HG03460 (cell line): Measurements from ENCODE around the gene SYNDIG1.

Experiments used
- ATAC-seq: cut with Tn5 transposase; IDR thresholded peaks from one replicate; pipeline ENCODE4 v1.9.1; 2021; ENCODE audit not compliant: unreplicated experiment

The SYNDIG1 gene

DNA sequence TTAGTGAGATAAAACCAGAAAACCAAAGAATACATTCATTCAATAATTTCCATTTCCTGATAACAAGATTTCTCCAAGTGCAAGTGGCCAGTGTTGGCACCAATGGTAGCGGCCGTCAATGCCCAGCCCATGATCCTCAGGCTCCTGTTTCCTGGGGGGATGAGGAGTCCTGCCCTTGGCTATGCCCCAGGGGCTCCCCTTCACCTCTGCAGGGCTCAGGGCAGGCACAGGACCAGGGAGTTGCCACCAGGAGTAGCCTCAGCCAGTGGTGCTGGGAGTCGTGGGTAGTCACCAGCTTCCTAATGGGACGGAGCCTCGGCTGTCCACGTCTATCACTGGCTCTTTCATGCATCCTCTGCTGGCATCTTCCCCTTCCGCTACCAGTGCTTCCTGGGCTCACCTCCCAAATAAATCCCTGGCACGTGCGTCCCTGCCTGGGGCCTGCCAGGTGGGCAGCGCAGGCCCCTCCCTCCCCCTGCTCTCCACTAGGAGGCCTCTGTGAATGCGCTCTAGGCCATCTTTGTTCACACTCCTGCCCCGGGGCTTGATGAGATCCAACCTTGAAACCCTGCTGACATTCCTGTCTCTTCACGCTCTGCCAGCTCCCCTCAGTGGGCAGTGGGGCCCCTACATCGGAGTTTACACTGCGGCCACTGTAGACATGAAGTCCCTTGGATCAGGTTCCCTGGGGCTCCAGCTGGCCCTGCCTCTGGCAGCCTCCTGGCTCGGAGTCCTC, 215.7 kb downstream of the SYNDIG1 start:
- no peak for ATAC-seq

DNA sequence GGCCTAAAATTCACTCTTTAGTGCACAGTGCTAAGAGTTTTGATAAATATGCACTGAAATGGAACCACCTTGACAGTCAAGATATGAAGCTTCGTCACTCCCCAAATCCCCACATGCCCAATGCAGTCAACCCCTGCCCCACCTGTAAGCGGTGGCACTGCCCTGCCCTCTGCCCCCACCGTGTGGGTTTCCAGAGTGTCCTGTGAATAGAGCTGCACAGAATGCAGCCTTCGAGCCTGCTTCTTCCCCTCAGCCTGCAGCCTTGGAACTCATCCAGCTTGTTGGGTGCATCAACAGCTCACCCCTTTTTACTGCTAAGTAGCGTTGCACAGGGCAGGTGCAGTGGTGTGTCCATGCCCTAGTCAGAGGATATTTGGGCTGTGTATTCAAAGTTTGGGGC, 216.3 kb downstream of the SYNDIG1 start:
- ATAC-seq = no peak

DNA sequence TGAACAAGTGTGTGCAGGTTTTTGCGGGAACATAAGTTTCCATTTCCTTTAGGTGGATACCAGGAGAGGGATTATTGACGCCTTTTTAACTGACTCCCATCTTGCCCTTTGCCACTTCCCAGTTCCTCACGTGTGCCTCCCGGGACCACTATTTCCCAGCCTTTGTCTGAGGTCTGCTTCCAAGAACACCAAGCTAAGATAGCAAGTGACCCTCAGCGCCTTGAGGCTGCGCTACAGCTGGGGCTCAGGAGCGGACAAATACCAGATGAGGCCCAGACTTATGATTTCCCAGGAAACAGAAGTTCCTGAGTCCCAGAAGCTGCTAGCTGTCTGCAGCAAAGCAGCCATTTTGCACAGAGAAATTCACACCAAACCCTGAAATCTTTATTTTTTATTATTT, 216.7 kb downstream of the SYNDIG1 start:
- ATAC-seq = no peak

DNA sequence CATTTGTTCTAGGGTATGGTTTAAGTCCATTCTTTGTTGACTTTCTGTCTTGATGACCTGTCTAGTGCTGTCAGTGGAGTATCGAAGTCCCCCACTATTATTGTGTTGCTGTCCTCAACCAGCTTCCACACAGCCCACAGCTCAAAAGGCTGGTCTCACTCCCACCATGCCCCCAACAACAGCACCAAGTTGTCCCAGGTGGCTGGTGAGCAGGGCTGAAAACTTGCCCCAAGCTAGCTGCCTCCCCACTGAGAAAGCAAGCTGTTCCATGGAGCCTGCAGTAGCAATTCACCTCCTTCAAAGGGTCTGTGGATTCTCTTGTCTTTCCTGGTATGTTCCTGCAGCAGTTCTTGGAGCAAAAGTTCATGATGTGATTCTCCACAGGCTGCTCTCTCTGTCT, 221.0 kb downstream of the SYNDIG1 start:
- no peak for ATAC-seq

DNA sequence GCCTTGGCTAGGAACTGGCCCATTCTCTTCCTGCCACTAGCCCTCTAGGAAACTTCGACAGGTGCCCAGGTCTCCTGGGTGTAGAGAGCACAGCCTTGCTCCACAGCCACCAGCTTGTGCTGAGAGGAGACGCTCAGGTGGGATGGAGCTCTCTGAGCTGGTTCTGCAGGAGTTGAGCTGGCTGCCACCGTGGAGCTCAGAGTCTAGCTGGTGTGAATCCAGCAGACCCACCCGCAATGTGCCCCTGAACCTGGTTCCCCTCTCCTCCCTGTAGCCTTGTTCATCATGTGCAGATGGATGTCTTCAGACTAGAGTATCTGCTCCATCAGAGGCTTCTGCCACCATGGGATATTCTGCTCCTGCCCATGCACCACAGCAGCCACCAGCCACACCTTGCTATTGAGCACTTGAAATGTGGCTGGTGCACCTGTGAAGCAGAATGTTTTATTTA, 222.5 kb downstream of the SYNDIG1 start:
- ATAC-seq = no peak

DNA sequence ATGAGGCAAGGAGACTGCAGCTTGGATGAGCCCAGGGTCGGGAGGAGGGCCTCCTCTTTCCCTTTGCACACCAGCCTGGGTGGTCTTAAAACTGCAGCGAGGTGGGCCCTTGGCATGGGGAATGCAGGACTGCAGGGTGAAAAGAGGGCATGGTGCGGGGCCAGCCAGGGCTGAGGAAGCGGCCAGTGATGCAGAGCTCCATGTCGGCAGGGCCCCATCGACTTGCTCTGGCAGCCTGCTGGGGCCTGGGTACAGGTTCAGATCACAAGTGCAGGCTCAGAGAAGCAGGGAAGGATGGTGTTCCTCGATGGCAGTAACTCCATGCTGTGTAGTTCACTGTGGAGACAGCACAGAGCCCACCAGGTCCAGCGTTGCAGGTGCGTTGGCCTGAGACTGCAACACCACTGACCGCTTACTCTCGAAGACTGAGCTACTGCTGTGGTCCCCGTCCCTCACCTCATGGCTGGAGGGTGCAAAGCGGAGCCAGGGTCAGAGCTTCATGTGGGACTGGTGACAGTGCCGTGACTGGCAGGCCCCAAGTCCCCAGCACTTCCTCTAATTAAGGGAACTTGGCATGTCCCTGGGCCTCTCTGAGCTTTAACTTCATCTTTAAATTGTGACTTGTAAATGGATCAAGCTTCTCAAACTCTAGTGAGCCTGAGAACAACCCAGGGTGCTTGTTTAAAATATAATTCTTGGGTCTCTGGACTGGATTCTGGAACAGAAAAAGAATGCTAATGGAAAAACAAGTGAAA, 223.2 kb downstream of the SYNDIG1 start:
- no peak for ATAC-seq

DNA sequence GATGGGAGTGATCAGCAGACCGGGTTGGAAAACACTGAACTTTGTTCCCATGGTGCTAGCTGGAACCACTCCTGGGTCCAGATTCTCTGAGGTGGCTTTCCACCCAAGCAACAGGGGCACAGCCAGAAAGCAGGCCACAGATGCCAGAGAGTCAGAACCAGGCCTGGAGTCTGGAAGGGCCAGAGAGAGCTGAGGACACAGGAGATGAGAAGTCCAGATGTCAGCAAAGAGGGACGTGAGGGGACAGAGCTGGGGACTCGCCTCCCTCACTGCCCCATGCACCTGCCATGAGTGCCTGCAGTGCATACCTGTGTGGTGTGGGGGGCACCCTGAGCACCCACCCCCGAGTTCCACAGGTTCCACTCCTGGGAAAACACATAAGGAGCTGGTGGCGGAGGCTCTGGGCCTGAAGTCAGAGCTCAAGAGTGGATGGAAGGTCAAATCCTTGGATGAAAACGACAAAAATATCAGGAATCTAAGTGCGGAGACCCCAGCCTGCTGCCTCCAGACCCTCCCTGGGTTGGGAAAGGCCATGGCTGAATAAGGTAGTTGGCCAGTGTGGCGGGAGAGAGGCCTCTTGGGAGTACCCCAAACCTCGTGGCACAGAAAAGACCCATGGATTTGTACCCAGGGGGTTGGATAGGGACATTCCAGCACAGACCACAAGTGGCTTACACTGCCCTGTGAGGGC, 224.2 kb downstream of the SYNDIG1 start:
- no peak for ATAC-seq

DNA sequence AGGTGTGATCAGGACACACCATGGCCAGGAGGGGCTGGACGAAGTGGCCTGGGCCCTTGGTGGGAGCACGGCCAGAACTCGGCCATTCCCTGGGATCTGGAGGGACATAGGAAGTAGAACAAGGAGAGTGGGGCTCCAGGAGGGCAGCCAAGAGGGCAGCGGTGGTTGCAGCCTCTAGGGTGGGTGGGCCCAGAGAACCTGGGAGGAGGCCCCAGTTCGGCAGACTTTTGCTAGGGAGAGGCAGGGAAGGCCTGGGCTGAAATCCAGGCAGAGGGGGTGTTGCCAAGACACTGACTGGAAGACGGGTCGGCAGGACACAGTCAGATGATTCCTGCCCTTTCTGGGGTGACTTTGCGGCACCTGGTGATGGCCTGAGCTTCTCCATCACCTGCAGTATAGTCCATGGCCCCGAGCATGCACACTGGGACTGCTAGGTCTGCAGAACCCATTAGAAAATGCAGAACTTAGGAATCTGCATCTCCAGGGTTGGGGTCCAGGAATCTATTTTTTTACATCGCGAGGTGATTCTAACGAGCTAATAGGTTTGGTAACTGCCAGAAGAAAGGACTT, 224.8 kb downstream of the SYNDIG1 start:
- no peak for ATAC-seq

DNA sequence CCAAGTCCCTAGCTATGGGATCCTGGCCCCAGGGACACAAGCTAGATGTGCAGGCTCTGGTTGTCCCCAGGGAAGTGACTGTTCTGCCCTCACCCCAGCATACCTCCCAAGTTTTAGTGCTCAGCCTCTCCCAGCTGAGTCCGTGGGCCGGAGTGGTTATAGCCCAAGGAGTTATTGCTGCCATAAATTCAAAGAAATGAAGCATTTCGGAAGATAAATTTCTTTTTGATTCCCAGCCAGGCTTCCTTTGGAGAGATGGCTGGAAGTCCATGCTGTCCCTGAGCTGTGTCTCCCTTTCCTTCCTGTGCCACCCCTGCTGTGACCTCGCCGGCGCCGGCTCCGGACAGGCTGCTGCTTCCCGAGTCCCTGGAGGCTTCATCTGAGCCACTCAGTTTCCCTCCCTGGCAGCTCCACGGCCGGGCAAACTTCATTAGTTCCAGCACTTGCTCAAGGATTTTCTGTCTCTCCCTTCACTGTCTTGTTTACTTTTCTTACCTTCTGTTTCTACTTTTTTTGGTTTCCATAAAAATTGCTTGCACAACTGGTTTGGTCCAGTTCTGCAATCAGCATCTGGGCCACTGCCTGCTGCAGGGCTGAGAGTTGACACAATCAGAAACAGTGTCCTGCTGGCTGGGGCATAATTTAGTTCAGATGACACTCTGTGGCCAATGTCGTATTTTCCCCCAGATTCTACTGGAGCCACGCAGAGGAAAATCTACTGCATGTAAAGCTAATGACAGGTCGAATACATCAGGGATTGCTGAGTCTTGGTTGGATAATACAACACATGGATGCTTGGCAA, 225.5 kb downstream of the SYNDIG1 start:
- ATAC-seq = no peak

DNA sequence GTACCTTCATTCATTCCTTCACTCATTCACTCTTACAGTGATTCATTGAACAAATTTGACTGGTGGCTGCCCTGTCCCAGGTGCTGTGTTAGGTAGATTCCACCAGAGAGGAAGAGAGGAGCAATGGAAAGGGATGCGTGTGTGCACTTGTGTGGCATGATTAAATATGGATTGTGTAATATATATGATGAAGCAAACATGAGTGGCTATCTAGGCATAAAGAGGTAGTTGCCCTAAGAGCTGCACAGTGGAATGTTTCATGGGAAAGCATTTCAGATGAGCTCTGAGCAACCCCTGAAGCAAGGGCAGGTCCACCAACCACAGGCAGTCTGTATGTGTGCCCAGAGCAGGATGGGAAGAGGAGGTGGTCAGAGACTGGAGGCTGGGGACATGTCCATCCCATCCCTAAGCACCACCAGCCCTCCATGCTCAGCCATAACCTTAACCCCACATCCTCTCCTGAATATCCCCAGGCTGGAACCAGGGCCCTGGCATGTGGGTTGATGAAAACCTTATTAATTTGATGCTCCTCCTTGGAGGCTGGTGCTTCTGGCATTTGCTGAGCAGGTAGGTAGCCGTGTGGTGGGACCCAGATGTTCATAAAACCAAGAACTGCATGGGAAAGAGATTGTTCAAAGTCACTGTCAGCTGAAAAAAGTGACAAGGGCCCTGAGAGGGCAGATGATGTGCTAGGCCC, 226.2 kb downstream of the SYNDIG1 start:
- no peak for ATAC-seq

DNA sequence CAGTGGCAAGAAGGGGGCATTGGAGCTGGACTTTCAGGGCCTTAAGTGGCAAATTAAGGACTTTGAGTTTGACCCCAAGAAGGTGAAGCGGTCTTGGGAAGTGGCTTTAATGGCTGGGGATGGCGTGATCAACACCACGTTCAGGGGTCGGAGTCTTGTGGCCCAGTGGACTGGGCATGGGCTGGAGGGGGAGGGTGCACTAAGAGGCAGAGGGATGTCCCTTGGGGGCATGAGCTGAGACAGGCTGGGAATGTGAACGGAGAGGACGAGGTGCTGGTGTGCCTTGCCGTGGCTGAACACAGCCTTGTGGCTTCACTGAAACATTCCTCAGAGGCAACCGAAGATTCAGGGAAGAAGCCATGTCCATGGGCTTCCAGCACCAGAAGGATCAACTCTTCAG, 227.0 kb downstream of the SYNDIG1 start:
- no peak for ATAC-seq

DNA sequence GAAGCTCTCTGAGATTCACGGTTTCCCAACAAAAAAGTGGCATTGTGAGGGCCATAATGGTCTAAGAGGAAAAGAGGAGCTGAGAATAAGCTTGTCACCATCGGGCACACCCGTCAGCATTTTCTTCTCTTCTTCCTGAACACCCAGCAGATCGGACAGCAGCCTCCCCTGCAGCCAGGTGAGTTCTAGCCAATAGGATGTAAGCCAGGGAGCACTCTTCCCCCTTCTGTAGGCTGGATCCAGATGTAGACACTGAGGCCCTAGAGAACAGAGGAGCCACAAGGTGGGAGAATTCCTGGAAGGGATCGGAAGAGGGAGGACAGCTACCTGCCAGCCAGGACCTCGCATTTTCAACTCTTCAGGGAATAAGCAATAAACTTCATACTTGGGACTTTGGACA, 228.0 kb downstream of the SYNDIG1 start:
- ATAC-seq = no peak

DNA sequence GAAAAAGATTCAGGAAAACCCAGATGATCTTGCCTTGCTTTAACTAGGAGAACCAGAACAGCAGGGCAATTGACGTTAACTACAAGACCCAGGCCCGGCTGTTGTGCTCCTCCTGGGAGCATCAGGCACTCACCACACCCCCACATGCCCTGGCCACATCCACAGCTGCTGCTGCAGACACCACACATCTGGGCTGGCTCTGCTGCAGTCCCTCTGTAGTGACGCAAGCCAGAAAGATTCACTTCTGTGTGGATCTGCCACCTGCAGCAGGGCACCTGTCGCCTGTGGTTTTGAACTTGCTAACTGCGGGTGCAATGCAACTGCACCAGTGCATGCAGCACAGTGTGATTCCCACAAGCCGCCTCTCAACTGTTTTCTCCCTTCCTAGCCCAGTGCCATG, 228.8 kb downstream of the SYNDIG1 start:
- no peak for ATAC-seq

DNA sequence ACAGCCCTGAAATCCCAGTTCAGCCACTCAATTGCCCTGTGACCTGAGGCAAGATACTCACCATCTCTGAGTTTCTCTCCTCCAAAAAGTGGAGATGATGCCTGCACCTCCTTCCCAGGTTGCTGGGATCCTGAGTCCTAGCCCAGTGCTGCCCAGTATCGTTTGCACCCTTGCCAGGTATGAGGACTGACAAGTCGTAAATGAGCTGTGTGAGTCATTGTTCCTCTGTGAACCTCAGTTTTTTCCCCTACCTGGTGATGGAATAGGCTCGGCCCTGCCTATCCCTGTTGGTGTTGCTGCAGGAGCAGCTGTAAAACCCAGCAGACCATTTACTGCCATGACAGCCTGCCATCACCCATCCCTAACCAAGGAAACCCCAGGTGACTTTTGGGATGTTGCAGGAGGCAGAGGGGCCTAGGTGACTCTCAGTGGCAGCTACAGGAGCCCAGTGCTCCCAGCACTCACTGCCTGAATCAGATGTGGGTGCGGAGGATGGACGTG, 229.3 kb downstream of the SYNDIG1 start:
- ATAC-seq = no peak

DNA sequence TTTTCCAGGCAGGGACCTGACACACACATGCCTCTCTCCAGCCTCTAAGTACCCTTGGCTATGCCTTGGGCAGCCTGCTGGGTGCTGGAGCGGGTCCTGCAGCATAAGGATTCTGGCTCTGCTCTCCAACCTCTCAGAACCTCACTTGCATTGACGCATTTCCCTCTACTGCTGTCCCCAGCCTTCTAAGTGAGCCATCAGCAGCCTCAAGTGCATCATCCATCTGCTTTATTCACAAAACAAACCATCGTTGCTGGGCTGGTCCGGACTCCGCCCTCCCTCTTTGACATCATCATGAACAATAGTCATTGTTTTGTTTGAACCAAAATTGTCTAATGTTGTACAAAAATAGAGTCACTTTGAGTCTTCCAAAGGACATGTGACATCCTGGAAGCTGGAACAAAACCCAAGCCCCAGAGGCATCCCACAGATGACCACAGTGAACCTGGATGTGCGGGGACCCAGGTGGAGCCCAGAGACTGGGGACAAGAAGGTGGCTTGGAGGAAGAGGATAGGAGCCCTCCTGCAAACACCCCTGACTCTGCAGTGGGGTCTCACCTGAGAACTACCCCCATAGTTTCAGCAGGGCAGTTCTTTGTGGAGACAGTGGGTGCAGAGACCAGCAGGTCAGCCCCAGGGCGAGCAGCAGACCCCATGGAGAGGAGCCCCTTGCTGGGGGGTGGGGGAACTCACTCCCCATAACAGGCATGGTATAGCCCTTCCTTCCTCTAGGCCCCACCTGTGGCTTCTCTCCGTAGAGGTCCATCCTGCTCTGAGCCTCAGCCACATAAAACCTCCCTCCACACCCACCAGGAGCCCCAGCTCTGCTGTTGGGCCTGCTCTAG, 230.1 kb downstream of the SYNDIG1 start:
- ATAC-seq = no peak

DNA sequence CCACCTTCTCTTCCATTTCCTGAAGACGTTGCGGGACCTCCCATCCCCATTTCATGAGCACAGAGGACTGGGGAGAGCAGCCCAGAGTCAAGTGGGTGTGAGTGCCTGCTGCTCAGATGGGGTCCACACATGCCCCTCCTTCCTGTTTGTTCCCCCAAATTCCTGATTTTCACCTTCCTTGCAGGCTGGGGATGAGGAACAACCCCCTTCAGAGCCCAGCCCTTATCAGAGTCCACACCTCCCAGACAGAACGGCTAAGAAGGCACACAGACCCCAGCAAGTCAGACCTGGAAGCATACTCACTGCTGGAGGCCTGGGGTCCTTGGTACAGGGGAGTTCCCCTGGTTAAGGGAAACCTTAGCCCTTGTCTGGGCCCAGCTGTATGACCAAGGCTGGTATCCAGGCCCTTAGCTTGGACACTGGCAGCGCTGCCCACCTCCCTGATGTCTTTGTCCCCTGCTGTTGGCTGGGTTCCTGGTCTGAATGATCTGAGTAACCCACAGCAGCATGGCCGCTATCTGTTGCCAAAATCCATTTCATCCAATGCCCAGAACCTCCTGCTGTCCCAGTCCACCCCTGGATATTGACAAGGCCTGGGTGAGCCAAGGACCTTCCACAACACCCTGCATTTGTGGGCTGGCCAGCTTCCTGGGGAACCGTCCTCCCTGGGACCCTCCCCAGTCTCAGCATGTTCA, 230.9 kb downstream of the SYNDIG1 start:
- ATAC-seq = no peak

DNA sequence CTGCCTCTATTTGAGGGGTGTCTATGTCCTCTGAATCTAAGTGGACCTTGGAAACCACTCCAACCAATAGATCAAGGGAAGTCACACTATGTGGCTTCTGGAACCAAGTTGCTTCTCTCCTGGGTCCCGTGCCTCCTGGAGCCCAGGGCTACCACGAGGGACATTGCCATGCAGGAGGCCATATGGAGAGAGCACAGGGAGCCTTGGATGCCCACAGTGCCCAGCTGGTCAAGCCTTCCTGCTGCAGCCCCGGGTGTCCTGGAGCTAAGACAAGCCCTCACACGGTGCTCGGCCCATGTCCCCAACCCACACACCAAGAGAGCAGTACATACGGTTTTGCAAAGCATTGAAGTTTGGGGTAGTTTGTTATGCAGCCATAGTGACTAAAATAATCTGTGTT, 231.6 kb downstream of the SYNDIG1 start:
- ATAC-seq = no peak

DNA sequence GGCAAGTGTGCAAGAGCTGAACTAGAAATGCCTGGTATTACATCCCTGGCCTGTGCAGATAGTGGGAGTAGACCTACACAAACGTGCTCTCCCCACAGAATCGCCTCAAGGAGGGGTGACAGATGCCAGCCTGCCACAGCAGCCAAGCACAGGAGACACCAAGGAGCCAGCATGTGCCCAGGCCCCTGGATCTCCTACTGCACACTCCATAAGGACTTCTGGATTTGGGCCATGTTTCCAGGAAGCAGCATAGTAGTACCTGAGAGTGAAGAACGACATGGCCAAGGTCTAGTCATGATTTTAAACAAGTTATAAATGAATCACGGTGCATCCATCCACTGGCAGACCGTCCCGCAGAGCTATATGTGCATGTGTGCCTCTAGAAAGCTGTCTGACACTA, 232.2 kb downstream of the SYNDIG1 start:
- no peak for ATAC-seq
